Neural crest cell (in vitro differentiated cells): Measurements from ENCODE around the gene ALOX15B. TPM values are rescaled to one million over a fixed set of nuclear protein-coding genes. Genes with fewer than 3 reads are reported as not detected.

Experiments
- DNase-seq: peaks from one replicate; pipeline ENCODE4 v3.0.0; 2021; ENCODE audit warnings: low read depth, mixed read lengths, low spot score
- H3K27ac Mint-ChIP-seq: one replicate; pipeline ENCODE4 v1.8.0; 2021; ENCODE audit warnings: mild to moderate bottlenecking, mixed read lengths; ENCODE audit not compliant: unreplicated experiment
- H3K27me3 Mint-ChIP-seq: 2 replicates; pipeline ENCODE4 v1.8.0; 2021; ENCODE audit warnings: low read depth, mild to moderate bottlenecking, mixed read lengths
- H3K36me3 Mint-ChIP-seq: 2 replicates; pipeline ENCODE4 v1.8.0; 2021; ENCODE audit warnings: low read depth, mild to moderate bottlenecking, mixed read lengths
- H3K4me1 Mint-ChIP-seq: 2 replicates; pipeline ENCODE4 v1.8.0; 2021; ENCODE audit warnings: mixed read lengths
- H3K4me3 Mint-ChIP-seq: one replicate; pipeline ENCODE4 v1.8.0; 2021; ENCODE audit warnings: mild to moderate bottlenecking, mixed read lengths
- H3K9me3 Mint-ChIP-seq: 2 replicates; pipeline ENCODE4 v1.8.0; 2021; ENCODE audit warnings: mixed read lengths
- total RNA-seq: library from RNA; stranded (reverse); gene quantifications from 2 replicates; pipeline ENCODE4 v1.2.1, GENCODE V29; 2021
- TF ChIP-seq, protein P1 (sequence below): fragments of 200-600 bp; sonication (generic); conservative IDR thresholded peaks from 2 replicates; pipeline ENCODE4 v1.5.0; 2021; ENCODE audit warnings: antibody characterized with exemption, mild to moderate bottlenecking

The ALOX15B gene
- total RNA-seq, 1 donor from 2014 or later = not detected

DNA sequence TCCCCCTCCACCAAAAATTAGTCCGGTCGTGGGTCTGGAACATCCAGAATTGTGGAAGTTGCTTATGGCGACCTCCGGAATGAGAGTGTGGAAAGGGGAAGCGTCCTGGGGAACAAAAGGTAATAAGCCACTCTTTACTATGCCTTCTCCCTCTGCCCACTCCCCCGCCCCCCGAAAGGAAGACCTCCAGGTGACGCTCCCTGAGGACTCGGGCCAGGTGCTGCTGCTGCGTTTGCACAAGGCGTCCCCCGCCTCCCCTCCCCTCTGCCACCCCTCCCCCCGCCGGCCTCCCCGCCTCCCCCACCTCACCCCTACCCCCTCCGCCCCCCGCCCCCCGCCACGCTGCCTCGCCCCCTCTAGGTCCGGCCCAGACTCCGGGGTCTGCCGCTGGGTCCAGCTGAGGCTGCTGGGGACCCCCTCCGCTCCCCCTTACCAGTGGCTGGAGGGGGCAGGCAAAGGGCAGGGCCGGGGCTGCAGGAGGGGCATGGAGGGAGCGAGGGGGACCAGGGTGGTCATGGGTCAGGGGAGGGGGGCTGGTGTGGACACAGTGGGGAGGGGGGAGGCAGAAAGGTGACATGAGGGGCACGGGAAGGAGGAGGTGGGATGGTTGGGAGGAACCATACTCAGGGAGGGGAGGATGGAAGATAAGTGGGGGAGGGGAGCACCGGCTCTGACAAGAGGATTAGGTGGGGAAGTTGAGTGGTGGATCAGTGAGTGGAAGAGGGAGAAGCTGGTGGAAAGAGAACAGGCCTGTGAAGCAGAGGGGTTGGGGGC lies 25.1 kb downstream of the ALOX15B start:
- DNase-seq = no peak
- TF ChIP-seq, protein P1, sequence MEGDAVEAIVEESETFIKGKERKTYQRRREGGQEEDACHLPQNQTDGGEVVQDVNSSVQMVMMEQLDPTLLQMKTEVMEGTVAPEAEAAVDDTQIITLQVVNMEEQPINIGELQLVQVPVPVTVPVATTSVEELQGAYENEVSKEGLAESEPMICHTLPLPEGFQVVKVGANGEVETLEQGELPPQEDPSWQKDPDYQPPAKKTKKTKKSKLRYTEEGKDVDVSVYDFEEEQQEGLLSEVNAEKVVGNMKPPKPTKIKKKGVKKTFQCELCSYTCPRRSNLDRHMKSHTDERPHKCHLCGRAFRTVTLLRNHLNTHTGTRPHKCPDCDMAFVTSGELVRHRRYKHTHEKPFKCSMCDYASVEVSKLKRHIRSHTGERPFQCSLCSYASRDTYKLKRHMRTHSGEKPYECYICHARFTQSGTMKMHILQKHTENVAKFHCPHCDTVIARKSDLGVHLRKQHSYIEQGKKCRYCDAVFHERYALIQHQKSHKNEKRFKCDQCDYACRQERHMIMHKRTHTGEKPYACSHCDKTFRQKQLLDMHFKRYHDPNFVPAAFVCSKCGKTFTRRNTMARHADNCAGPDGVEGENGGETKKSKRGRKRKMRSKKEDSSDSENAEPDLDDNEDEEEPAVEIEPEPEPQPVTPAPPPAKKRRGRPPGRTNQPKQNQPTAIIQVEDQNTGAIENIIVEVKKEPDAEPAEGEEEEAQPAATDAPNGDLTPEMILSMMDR = no peak
- no peaks in the 10 kb centered on the region for H3K9me3 Mint-ChIP-seq
- no peaks in the 10 kb centered on the region for H3K36me3 Mint-ChIP-seq
- H3K4me3 Mint-ChIP-seq = no peak overlapping the region
- H3K27me3 Mint-ChIP-seq = peaks cover 98% of the 10 kb centered on the region
- no peaks in the 10 kb centered on the region for H3K4me1 Mint-ChIP-seq
- no peak overlapping the region for H3K27ac Mint-ChIP-seq

DNA sequence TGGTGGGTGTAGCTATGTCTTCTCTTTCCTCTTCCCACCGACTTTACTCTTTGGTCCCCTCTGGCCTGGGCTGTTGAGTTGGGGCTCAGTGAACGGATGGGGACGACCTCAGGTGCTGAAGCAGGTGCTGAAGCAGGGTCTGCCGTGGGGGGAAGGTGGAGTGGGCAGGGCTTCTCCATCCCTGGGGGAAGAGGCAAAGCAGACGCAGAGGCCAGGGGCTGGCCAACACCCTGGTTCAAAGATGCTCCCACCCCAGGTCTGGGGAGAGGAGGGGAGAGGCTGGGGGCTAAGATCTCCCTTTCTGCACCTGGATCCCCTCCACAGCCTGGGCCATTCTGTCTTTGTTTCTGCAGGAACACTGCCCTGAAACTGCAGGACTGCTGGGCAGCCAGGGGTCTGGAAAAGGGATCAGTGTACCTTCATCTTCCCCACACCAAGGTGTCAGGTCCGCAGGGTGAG lies 25.7 kb downstream of the ALOX15B start:
- Mint-ChIP-seq H3K27me3 (peaks cover 98% of the 10 kb centered on the region), H3K4me1 (no peaks in the 10 kb centered on the region), H3K36me3 (no peaks in the 10 kb centered on the region), H3K27ac (no peak overlapping the region), H3K4me3 (no peak overlapping the region), H3K9me3 (no peaks in the 10 kb centered on the region)
- DNase-seq = no peak
- TF ChIP-seq, protein P1 = no peak

DNA sequence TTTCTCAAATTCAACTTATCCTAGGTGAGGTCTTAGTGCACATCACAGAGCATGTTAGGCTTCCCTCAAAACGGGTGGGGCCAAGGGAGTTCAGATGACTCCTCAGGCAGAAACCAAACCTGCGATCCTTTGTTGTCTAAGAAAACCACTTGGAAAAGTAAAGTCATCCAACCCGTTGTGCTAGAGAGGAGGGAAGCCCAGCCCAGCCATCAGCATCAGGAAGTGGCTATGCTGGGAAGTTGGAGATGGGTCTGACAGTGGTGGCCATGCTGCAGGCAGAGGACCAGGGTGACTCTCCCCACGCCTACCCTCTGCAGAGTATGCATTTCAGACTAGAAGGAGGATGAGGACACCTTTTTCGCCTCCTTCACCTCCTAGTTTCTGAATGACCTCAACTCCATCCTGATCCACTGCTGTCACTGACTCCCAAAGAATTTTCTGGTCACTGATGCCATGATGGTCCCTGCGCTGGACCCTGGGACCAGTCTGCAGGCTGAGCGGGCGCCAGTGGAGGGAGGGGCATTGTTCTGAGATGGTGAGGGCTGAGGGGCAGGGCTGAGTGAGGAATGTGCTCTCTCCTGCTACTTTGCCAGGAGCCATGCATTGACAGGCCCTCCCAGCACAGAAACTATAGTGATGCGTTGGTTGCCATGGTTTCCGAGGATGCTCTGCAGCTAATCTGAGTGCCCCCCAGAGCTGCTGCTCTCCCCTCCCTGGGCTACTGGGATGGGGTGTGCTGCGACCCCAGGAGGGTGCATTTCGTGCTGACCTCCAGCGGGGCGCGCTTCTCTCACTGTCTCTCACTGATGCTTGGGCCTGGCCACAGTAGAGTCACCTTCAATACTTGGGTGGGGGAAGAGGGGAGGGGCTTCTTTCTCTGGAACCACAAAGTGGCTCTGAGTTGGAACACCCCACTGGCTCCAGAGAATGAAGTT lies 28.2 kb downstream of the ALOX15B start:
- no peak for DNase-seq
- H3K36me3 Mint-ChIP-seq = no peaks in the 10 kb centered on the region
- no peak overlapping the region for H3K4me3 Mint-ChIP-seq
- no peaks in the 10 kb centered on the region for H3K4me1 Mint-ChIP-seq
- no peak overlapping the region for H3K27ac Mint-ChIP-seq
- TF ChIP-seq, protein P1 = no peak
- H3K27me3 Mint-ChIP-seq = peaks cover 98% of the 10 kb centered on the region
- H3K9me3 Mint-ChIP-seq = no peaks in the 10 kb centered on the region

DNA sequence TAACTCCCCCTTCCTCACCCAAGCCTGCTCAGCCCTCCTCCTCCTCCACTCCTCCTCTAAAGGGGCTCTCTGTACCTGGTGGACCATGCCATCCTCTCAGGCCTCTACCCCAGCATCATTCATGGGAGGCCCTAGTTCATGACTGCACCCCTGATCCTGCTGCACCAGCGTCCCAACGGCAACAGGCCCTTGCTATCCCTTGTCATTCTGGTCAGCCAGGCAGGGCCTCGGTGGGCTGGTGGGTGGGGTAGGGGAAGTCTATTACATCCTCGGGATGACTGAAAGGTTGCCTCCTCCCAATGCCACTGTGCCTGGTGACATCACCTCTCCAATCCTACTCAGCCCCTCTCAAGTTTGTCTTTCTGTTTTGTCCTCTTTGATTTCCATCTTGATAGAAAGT lies 28.9 kb downstream of the ALOX15B start:
- Mint-ChIP-seq H3K4me1 (peaks cover 5% of the 10 kb centered on the region), H3K27me3 (peaks cover 98% of the 10 kb centered on the region), H3K4me3 (no peak overlapping the region), H3K36me3 (no peaks in the 10 kb centered on the region), H3K9me3 (no peaks in the 10 kb centered on the region), H3K27ac (no peak overlapping the region)
- TF ChIP-seq, protein P1 = no peak
- no peak for DNase-seq

DNA sequence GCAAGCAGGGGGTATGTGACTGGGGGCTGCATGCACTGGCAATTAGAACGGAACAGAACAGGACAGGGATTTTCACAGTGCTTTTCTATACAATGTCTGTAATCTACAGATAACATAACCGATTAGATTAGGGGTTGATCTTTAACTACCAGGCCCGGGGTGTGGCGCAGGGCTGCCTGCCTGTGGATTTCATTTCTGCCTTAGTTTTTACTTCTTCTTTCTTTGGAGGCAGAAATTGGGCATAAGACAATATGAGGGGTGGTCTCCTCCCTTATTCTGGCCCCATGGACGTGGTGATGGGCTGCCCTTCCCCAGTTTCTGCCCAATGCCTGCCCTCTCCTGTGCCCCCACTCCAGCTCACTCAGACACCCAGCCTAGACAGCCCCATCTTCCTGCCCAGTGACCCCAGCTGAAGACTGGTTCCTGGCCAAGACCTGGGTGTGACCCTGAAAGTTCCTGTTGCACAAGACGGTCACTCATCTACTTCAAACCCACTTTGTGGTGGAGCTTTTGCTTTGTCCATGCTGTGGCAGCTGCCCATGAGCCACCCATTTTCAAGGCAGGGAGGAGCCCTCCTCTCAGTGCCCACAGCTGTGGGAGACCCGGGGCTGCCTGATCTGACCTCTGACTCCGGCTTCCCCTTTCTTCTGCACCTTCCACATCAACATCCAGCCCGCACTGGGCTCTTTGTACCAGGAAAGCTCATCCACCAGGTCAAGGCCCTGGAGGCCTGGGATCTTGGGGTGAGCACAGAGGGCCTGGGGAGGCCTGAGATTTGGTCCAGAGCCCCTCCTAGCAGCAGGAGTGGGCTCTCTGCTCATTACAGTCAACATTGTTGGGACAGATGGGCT lies 30.1 kb downstream of the ALOX15B start:
- Mint-ChIP-seq H3K4me1 (peaks cover 15% of the 10 kb centered on the region), H3K36me3 (no peaks in the 10 kb centered on the region), H3K27me3 (peaks cover 99% of the 10 kb centered on the region), H3K27ac (no peak overlapping the region), H3K4me3 (no peak overlapping the region), H3K9me3 (no peaks in the 10 kb centered on the region)
- TF ChIP-seq, protein P1 = no peak
- no peak for DNase-seq
